Mesenchymal stem cell (in vitro differentiated cells and primary cell): ENCODE measurements around the gene DRC1.

Source experiments
- DNase-seq: peaks from one replicate; pipeline ENCODE4 v3.0.0-alpha.2; 2013
- H2AFZ ChIP-seq: one replicate; pipeline ENCODE4 v1.6.1; 2013; ENCODE audit warnings: low read depth, mild to moderate bottlenecking, control low read depth, inconsistent platforms, low read length, moderate library complexity
- H2AK5ac ChIP-seq: 2 replicates; pipeline ENCODE4 v1.6.1; 2013; ENCODE audit warnings: low read length, moderate library complexity, mild to moderate bottlenecking, inconsistent platforms; ENCODE audit not compliant: severe bottlenecking
- H2BK120ac ChIP-seq: one replicate; pipeline ENCODE4 v1.6.1; 2013; ENCODE audit warnings: low read depth, mild to moderate bottlenecking, inconsistent platforms, low read length, moderate library complexity
- H2BK12ac ChIP-seq, 2 experiments: one replicate each; pipeline ENCODE4 v1.6.1; 2013; ENCODE audit warnings: inconsistent platforms in 2 of 2, low read length in 2 of 2, mild to moderate bottlenecking in 2 of 2, moderate library complexity in 2 of 2, control low read depth in 1 of 2
- H2BK15ac ChIP-seq: one replicate; pipeline ENCODE4 v1.6.1; 2013; ENCODE audit warnings: mild to moderate bottlenecking, low read depth, inconsistent platforms; ENCODE audit not compliant: poor library complexity, severe bottlenecking
- H2BK5ac ChIP-seq: 2 replicates; pipeline ENCODE4 v1.6.1; 2013; ENCODE audit warnings: low read depth, mild to moderate bottlenecking, low read length, control low read depth, inconsistent platforms; ENCODE audit not compliant: poor library complexity, severe bottlenecking
- H3K14ac ChIP-seq, 2 experiments: one replicate each; pipeline ENCODE4 v1.6.1; 2013; ENCODE audit warnings: inconsistent platforms in 2 of 2, low read length in 2 of 2, control low read depth in 1 of 2, mild to moderate bottlenecking in 1 of 2, moderate library complexity in 1 of 2
- H3K18ac ChIP-seq, 2 experiments: one replicate each; pipeline ENCODE4 v1.6.1; 2013; ENCODE audit warnings: inconsistent platforms in 2 of 2, low read length in 2 of 2, control low read depth in 1 of 2, low read depth in 1 of 2, mild to moderate bottlenecking in 1 of 2
- H3K23ac ChIP-seq, 2 experiments: one replicate each; pipeline ENCODE4 v1.6.1; 2013; ENCODE audit warnings: inconsistent platforms in 2 of 2, low read length in 2 of 2, mild to moderate bottlenecking in 2 of 2, moderate library complexity in 2 of 2, control low read depth in 1 of 2
- H3K27ac ChIP-seq: 2 replicates; pipeline ENCODE4 v1.5.1; 2013; ENCODE audit warnings: mild to moderate bottlenecking, moderate library complexity, low read length, control low read depth, inconsistent platforms; ENCODE audit not compliant: poor library complexity, severe bottlenecking
- H3K27me3 ChIP-seq, 2 experiments: 2 replicates each; pipeline versions ENCODE4 v1.6.1 to v1.7.0; 2013; ENCODE audit warnings: low read length in 2 of 2, mild to moderate bottlenecking in 2 of 2, moderate library complexity in 2 of 2, control low read depth in 1 of 2, inconsistent platforms in 1 of 2; ENCODE audit not compliant: control insufficient read depth in 1 of 2, insufficient read depth in 1 of 2
- H3K36me3 ChIP-seq, 2 experiments: 2 replicates each; pipeline versions ENCODE4 v1.6.1 to v1.7.0; 2013; ENCODE audit warnings: low read length in 2 of 2, control low read depth in 1 of 2, inconsistent platforms in 1 of 2, low read depth in 1 of 2, mild to moderate bottlenecking in 1 of 2; ENCODE audit not compliant: insufficient read depth in 2 of 2, control insufficient read depth in 1 of 2
- H3K4ac ChIP-seq, 2 experiments: one replicate each; pipeline ENCODE4 v1.6.1; 2013; ENCODE audit warnings: inconsistent platforms in 2 of 2, low read length in 2 of 2, mild to moderate bottlenecking in 2 of 2, moderate library complexity in 2 of 2, control low read depth in 1 of 2, low read depth in 1 of 2
- H3K4me1 ChIP-seq: 2 replicates; pipeline ENCODE4 v1.6.1; 2013; ENCODE audit warnings: low read depth, low read length, control low read depth; ENCODE audit not compliant: control insufficient read depth, insufficient read depth
- H3K4me2 ChIP-seq: 2 replicates; pipeline ENCODE4 v1.6.1; 2013; ENCODE audit warnings: low read length, mild to moderate bottlenecking, inconsistent platforms; ENCODE audit not compliant: poor library complexity, severe bottlenecking
- H3K4me3 ChIP-seq, 2 experiments: 2 replicates each; pipeline versions ENCODE4 v1.5.1 to v1.7.0; 2013; ENCODE audit warnings: low read length in 2 of 2, mild to moderate bottlenecking in 2 of 2, control low read depth in 1 of 2, low read depth in 1 of 2; ENCODE audit not compliant: insufficient read depth in 1 of 2
- H3K79me1 ChIP-seq: replicated peaks from 2 replicates; pipeline ENCODE4 v1.6.1; 2013; ENCODE audit warnings: mild to moderate bottlenecking, control low read depth, low read length, inconsistent platforms; ENCODE audit not compliant: poor library complexity, severe bottlenecking
- H3K9ac ChIP-seq: 2 replicates; pipeline ENCODE4 v1.7.0; 2013; ENCODE audit warnings: mild to moderate bottlenecking, low read length, moderate library complexity
- H3K9me3 ChIP-seq: 2 replicates; pipeline ENCODE4 v1.7.0; 2013; ENCODE audit warnings: mild to moderate bottlenecking, low read length; ENCODE audit not compliant: control insufficient read depth
- H4K8ac ChIP-seq: one replicate; pipeline ENCODE4 v1.6.1; 2013; ENCODE audit warnings: inconsistent platforms, mild to moderate bottlenecking, low read length, moderate library complexity
- H4K91ac ChIP-seq: one replicate; pipeline ENCODE4 v1.6.1; 2013; ENCODE audit warnings: mild to moderate bottlenecking, low read length, inconsistent platforms
- WGBS: methylation state at CpG from one replicate; pipeline ENCODE4 v1.1.7; 2013; ENCODE audit warnings: mixed read lengths; 5-methylcytosine and 5-hydroxymethylcytosine counted together

DRC1 gene

DNA sequence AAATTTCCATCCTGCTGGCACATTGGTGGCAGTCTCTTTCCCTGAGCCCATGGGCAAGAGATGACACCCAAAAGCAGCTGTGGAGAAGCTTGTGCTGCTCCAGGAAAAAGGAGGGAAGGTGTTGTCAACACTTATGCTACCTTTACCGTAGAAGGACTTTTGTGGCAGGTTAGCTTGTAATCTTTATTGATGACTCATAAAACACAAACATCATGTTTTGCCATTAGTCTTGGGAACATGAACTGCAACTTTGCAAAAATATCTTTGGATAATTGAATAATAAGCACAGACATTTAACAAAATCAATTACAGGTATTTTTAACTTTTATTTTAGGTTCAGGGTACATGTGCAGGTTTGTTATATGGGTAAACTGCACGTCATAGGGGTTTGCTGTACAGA lies 33.4 kb downstream of the DRC1 start:
- Histone ChIP-seq H3K18ac (no peak overlapping the region), H3K4me3 (no peak overlapping the region), H3K27ac (no peak overlapping the region), H2BK5ac (no peak overlapping the region), H2AFZ (no peak overlapping the region), H3K79me1 (no peaks in the 10 kb centered on the region), H2BK15ac (no peak overlapping the region), H2AK5ac (no peak overlapping the region), H3K4ac (no peak overlapping the region), H3K9me3 (no peaks in the 10 kb centered on the region), H3K23ac (no peak overlapping the region), H3K9ac (no peak overlapping the region), H3K36me3 (no peaks in the 10 kb centered on the region), H2BK120ac (no peak overlapping the region), H3K14ac (no peak overlapping the region), H4K91ac (no peak overlapping the region), H3K4me2 (no peak overlapping the region), H2BK12ac (no peak overlapping the region), H4K8ac (no peak overlapping the region), H3K27me3 (peaks cover 0 to 15% of the 10 kb centered on the region in 2 experiments), H3K4me1 (peaks cover 2% of the 10 kb centered on the region)
- DNase-seq, result no peak
- whole genome bisulfite sequencing, result 100% methylated on average over 1 of the region's 2 CpGs

DNA sequence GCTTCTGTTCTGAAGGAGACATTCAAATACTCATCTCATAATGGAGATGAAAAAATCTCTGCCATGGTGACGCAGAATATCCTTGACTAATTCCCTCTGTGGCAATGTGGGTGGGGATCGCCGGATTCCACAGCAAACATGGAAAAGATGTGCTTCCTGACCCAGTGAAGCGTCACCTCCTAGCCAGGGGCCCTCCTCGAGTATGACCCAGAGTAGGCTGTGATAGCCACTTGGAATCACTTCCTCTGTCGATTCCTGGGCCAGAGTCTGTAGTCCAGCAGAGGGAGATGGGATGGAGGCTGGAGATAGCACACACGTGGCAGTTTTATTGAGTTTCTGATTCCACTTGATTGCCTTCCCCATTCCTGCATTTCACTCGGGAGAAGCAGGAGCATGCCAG lies 36.8 kb downstream of the DRC1 start:
- Histone ChIP-seq H2AK5ac (no peak overlapping the region), H3K18ac (no peak overlapping the region), H3K9me3 (no peaks in the 10 kb centered on the region), H3K4me1 (peaks cover 2% of the 10 kb centered on the region), H4K91ac (no peak overlapping the region), H3K4ac (no peak overlapping the region), H3K27ac (no peak overlapping the region), H2BK12ac (no peak overlapping the region), H2AFZ (no peak overlapping the region), H3K4me3 (no peak overlapping the region), H2BK120ac (no peak overlapping the region), H3K79me1 (no peaks in the 10 kb centered on the region), H2BK5ac (no peak overlapping the region), H3K27me3 (peaks cover 0 to 13% of the 10 kb centered on the region in 2 experiments), H3K4me2 (no peak overlapping the region), H3K14ac (no peak overlapping the region), H3K23ac (no peak overlapping the region), H4K8ac (no peak overlapping the region), H3K36me3 (no peaks in the 10 kb centered on the region), H2BK15ac (no peak overlapping the region), H3K9ac (peak overlapping the region; percentile 78)
- peak; percentile 2 for DNase-seq
- 70% methylated on average over 7 of the region's 8 CpGs for WGBS

GRCh38 chr2:26438926-26439325 lies 37.2 kb downstream of the DRC1 start:
- Histone ChIP-seq H2BK5ac (no peak overlapping the region), H3K14ac (no peak overlapping the region), H3K79me1 (no peaks in the 10 kb centered on the region), H4K8ac (no peak overlapping the region), H4K91ac (no peak overlapping the region), H2BK12ac (no peak overlapping the region), H3K4me3 (no peak overlapping the region), H3K4ac (no peak overlapping the region), H2AK5ac (no peak overlapping the region), H3K27me3 (peaks cover 3 to 16% of the 10 kb centered on the region in 2 experiments), H3K9ac (peak overlapping the region; percentile 78), H2BK120ac (no peak overlapping the region), H3K27ac (no peak overlapping the region), H3K18ac (no peak overlapping the region), H3K9me3 (no peaks in the 10 kb centered on the region), H3K4me1 (peaks cover 2% of the 10 kb centered on the region), H3K36me3 (no peaks in the 10 kb centered on the region), H3K4me2 (no peak overlapping the region), H2BK15ac (no peak overlapping the region), H3K23ac (no peak overlapping the region), H2AFZ (no peak overlapping the region)
- peak; percentile 1 for DNase-seq
- WGBS, result 50% methylated on average over 5 of the region's 5 CpGs

GRCh38 chr2:26442301-26442700 lies 40.6 kb downstream of the DRC1 start:
- H4K91ac ChIP-seq, result no peak overlapping the region
- H3K23ac ChIP-seq, result no peak overlapping the region
- no peak overlapping the region for H3K27ac ChIP-seq
- no peak overlapping the region for H3K14ac ChIP-seq
- no peak overlapping the region for H2AK5ac ChIP-seq
- no peak overlapping the region for H3K4me2 ChIP-seq
- H2BK5ac ChIP-seq, result no peak overlapping the region
- H2AFZ ChIP-seq, result no peak overlapping the region
- H2BK15ac ChIP-seq, result no peak overlapping the region
- no peak overlapping the region for H3K18ac ChIP-seq
- no peak overlapping the region for H2BK12ac ChIP-seq
- no peaks in the 10 kb centered on the region for H3K79me1 ChIP-seq
- H3K4me3 ChIP-seq, result no peak overlapping the region
- WGBS, result 94% methylated on average over 2 of the region's 2 CpGs
- H3K36me3 ChIP-seq, result no peaks in the 10 kb centered on the region
- H4K8ac ChIP-seq, result no peak overlapping the region
- no peak overlapping the region for H2BK120ac ChIP-seq
- no peaks in the 10 kb centered on the region for H3K9me3 ChIP-seq
- H3K9ac ChIP-seq, result no peak overlapping the region
- H3K4me1 ChIP-seq, result peaks cover 2% of the 10 kb centered on the region
- peaks cover 5 to 24% of the 10 kb centered on the region in 2 experiments for H3K27me3 ChIP-seq
- no peak for DNase-seq
- no peak overlapping the region for H3K4ac ChIP-seq
